Stomach smooth muscle (tissue), 2 donors: ENCODE results near the gene INTS15.

Experiments used
- H3K27ac ChIP-seq: one replicate; pipeline ENCODE4 v1.7.0; 2013; ENCODE audit warnings: mild to moderate bottlenecking, low read length, inconsistent platforms
- H3K27me3 ChIP-seq, 2 donors: one replicate each; pipeline ENCODE4 v1.7.0; 2013; ENCODE audit warnings: low read length in 2 of 2; ENCODE audit not compliant: insufficient read depth in 2 of 2, control insufficient read depth in 1 of 2
- H3K36me3 ChIP-seq, 2 donors: one replicate each; pipeline ENCODE4 v1.7.0; 2013; ENCODE audit warnings: low read length in 2 of 2; ENCODE audit not compliant: control insufficient read depth in 2 of 2, insufficient read depth in 2 of 2
- H3K4me1 ChIP-seq: one replicate; pipeline ENCODE4 v1.7.0; 2013; ENCODE audit warnings: low read length; ENCODE audit not compliant: control insufficient read depth, insufficient read depth
- H3K4me3 ChIP-seq, 2 donors: one replicate each; pipeline ENCODE4 v1.7.0; 2013; ENCODE audit warnings: low read length in 2 of 2
- H3K9ac ChIP-seq, 2 donors: one replicate each; pipeline ENCODE4 v1.7.0; 2013; ENCODE audit warnings: low read length in 2 of 2, mild to moderate bottlenecking in 1 of 2
- H3K9me3 ChIP-seq, 2 donors: one replicate each; pipeline ENCODE4 v1.7.0; 2013; ENCODE audit warnings: low read length in 2 of 2; ENCODE audit not compliant: control insufficient read depth in 2 of 2
- donor health status: healthy.
- donor health status: Pancreatic carcinoma.

INTS15 gene

DNA sequence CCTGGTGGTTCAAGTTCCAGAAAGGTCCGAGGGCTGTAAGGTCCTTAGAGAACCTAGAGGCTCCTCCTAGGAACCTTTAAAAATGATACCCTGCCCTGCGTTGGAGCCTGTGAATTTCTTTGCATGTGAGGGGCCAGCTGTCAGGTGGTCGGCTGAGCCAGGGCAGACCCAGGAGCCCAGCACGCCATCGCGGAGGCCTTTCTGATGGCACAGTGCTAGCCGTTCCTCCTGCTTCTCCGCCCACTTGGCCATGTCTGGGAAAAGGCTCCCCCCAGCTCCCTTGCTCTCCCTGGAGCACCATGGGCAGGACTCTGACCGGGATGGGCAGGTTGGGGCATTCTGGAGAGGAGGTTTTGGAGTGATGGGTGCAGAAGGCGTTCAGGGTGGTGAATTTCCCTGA, 54.9 kb downstream of the INTS15 start:
- peaks cover 12 to 51% of the 10 kb centered on the region in 2 donors for H3K36me3 ChIP-seq
- H3K4me1 ChIP-seq = no peaks in the 10 kb centered on the region
- no peaks in the 10 kb centered on the region for H3K27me3 ChIP-seq
- H3K9me3 ChIP-seq = no peaks in the 10 kb centered on the region
- H3K4me3 ChIP-seq = no peak overlapping the region
- H3K27ac ChIP-seq = no peak overlapping the region
- H3K9ac ChIP-seq = no peak overlapping the region

DNA sequence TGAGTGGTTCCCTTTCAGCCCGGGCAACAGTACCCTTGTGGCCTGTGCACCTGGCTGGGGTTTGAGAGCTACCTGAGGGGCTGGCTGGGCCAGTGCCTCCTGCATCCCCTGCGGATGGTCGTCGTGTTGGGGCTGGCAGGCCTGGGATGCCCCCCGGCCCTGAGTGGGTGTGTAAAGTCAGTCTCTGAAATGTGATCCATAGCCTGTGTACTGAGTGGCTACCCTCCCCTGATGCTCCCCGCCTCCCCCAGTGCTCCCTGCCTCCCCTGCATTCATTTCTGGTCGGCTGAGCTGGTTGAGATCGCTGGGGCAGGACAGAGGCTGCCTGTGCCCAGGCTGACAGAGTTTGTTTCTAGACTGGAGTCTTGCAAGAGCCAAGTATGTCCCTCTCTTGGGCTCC, 56.6 kb downstream of the INTS15 start:
- no peaks in the 10 kb centered on the region for H3K27me3 ChIP-seq
- H3K4me3 ChIP-seq = no peak overlapping the region
- H3K4me1 ChIP-seq = no peaks in the 10 kb centered on the region
- H3K27ac ChIP-seq = no peak overlapping the region
- H3K36me3 ChIP-seq = peaks cover 12 to 56% of the 10 kb centered on the region in 2 donors
- H3K9ac ChIP-seq = no peak overlapping the region
- H3K9me3 ChIP-seq = no peaks in the 10 kb centered on the region

DNA sequence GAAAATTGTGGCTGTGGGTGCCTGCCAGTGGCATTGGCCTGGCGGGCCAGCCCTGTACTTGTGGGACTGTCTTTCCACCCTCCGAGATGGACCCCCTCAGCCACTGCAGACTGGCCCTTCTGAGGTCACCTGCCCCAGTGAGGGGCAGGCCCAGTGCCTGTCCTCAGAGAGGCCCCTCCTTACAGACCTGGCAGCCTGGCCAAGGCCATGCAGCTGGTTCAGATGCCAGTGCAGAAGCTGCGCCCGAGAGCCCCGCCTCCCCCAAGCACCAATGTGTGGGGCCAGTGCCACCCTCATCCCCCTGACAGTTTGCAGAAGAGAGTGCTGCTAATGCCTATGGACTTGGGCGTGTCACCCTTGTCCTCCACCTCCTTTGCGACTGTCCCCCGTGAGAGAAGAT, 57.3 kb downstream of the INTS15 start:
- Histone ChIP-seq H3K36me3 (peaks cover 10 to 52% of the 10 kb centered on the region in 2 donors), H3K9ac (no peak overlapping the region), H3K27ac (no peak overlapping the region), H3K4me3 (no peak overlapping the region), H3K27me3 (no peaks in the 10 kb centered on the region), H3K4me1 (no peaks in the 10 kb centered on the region), H3K9me3 (no peaks in the 10 kb centered on the region)

DNA sequence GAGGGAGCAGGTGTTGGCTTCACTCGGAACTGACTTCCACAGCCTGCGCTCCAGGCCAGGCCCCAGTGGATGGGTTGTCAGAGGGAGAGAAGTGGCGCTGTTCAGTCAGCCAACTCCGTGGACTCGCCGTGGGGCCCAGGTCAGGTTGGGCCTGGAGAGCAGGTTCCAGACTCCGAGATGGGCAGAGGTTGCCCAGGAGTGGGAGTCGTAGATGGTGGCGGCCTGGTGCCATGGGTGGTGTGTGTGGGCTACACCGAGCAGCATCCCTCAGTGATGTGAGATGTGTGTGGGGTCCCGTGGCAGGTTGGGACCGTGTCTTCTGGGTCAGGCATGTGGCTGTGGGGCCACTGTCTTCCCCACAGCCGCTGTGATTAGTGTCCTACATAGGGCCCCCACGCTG, 57.7 kb downstream of the INTS15 start:
- peaks cover 7 to 51% of the 10 kb centered on the region in 2 donors for H3K36me3 ChIP-seq

DNA sequence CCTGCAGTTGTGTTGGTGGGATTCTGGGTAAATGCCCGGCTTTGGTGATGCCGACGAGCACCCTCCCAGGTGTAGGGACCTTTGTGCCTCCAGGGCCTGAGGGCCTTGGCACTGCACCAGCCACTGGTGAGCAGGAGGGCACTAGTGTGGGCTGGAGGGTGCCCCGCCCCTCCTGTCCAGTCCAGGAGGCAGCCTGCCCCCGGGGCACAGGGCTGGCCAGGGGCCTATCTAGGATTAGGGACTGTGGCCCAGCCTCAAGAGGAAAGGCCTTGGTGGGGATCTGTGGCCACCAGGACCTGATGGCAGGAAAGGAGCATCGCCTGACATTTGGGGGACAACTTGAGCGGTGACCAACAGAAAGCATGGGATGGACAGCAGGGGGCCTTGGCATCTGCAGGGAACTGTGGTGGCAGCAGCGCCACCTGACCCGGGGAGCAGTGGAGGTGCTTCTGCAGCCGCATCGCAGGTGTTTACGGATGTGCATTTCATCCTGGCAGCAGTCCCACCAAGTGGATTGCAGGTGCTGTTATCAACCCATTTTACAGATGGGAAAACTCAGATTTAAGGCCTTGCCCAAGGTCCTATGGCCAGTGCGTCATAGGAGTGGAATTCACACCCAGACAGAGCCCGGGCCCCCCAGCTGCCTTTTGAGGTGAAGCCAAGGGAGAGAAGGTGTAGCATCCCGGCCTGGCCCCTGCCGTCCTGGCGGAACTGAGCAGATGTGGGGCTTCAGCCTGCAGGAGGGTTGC, 58.4 kb downstream of the INTS15 start:
- Histone ChIP-seq H3K36me3 (peaks cover 5 to 47% of the 10 kb centered on the region in 2 donors), H3K9ac (no peak overlapping the region), H3K4me1 (no peaks in the 10 kb centered on the region), H3K27me3 (no peaks in the 10 kb centered on the region), H3K27ac (no peak overlapping the region), H3K4me3 (no peak overlapping the region), H3K9me3 (no peaks in the 10 kb centered on the region)

More for the DNA sequence above, 57.7 kb downstream of the INTS15 start:
- Histone ChIP-seq H3K4me1 (no peaks in the 10 kb centered on the region), H3K9me3 (no peaks in the 10 kb centered on the region), H3K9ac (no peak overlapping the region), H3K4me3 (no peak overlapping the region), H3K27me3 (no peaks in the 10 kb centered on the region), H3K27ac (no peak overlapping the region)

DNA sequence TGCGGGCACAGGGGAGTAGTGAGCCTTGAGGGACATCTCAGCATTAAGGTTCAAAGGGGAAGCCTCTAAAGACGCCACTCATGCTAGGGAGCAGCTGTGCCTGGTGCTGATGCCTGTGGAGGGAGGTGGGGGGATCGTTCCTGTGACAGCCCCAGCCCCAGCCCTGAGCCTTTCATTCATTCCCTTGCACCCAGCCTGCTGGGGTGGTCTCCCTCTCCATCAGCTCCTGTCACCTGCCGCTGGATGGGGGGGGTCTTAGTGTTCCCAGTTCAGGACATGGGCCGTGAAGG, 58.9 kb downstream of the INTS15 start:
- Histone ChIP-seq H3K9ac (no peak overlapping the region), H3K27ac (no peak overlapping the region), H3K4me3 (no peak overlapping the region), H3K27me3 (no peaks in the 10 kb centered on the region), H3K4me1 (no peaks in the 10 kb centered on the region), H3K9me3 (no peaks in the 10 kb centered on the region), H3K36me3 (peaks cover 1 to 43% of the 10 kb centered on the region in 2 donors)

DNA sequence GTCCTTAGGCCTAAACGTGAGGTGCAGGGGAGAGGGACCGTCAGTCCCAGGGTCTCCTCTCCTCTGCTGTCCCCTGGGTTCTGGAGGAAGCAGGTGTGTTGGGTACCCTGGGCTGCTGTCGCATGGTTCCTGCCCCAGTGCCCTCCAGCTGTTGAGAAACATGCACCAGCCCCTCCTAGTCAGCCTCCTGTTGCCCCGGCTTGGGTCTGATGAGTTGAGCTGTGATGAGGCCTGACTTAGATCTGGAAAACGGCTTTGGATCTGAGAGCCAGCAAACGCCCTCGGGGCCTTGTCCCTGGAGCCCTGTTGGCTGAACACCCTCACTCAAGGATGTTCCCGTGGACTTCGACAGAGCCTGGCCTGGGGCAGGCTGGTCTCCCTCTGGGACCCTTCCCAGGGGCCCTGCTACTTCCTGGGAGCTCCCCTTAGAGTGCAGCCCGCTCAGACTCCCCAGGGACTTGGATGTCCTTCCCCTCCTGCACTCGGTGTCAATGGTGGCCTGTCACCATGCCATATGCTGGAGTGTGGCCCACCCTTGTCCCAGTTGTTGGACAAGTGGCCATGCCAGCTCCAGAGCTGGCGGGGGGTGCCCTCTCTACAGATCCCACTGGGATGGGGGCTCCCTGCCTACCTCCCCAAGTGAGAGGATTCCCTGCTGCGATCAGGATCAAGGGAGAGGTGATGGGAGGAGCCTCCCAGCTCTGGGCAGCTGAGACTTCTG, 59.6 kb downstream of the INTS15 start:
- peaks cover 0 to 37% of the 10 kb centered on the region in 2 donors for H3K36me3 ChIP-seq

DNA sequence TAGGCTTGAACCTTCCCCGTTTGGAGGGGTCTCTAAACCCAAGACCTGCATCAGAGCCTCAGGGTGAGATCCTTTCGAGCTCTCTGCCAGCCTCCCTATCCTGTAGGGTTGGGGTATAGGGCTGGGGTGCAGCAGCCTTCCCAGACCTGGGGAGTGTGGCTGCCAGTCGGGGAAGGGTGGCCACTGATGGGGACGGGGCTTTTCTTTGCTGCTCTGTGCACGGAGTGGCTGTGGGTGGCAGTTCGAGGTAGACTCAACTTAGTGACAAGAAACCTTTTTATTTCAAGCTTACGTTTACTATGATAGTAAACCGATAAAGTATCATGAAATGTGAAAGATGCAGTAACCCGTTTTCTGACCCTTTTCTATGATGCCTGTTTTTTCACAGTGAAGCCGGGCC, 60.3 kb downstream of the INTS15 start:
- H3K4me1 ChIP-seq = no peaks in the 10 kb centered on the region
- H3K9ac ChIP-seq = no peak overlapping the region
- peaks cover 0 to 30% of the 10 kb centered on the region in 2 donors for H3K36me3 ChIP-seq
- no peak overlapping the region for H3K4me3 ChIP-seq
- no peak overlapping the region for H3K27ac ChIP-seq
- H3K27me3 ChIP-seq = no peaks in the 10 kb centered on the region
- H3K9me3 ChIP-seq = no peaks in the 10 kb centered on the region

More for the DNA sequence above, 59.6 kb downstream of the INTS15 start:
- Histone ChIP-seq H3K27me3 (no peaks in the 10 kb centered on the region), H3K9me3 (no peaks in the 10 kb centered on the region), H3K9ac (no peak overlapping the region), H3K4me3 (no peak overlapping the region), H3K27ac (no peak overlapping the region), H3K4me1 (no peaks in the 10 kb centered on the region)

DNA sequence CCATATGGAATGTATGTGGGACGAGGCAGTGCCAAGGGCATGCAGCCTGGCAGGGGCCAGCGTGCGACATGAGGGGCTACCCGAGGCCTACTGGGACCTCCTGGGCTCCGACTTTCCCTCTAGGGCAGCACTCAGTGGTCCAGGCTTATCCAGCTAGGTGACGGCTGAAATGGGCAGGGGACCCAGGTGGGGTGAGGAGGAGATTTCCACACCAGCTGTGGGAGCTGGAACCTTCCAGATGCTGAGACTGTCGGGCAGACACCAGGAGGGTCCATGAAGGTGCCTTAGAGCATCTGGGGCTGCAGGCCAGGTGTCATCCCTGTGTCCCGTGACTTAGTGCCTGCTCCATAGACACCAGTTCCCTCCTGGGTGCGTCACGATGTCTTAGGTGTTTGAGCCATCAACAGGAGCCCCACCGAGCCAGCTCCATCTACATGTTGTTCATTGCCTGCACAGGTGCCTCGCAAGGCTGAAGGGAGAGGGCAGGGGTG, 60.7 kb downstream of the INTS15 start:
- Histone ChIP-seq H3K27me3 (no peaks in the 10 kb centered on the region), H3K4me3 (no peak overlapping the region), H3K9ac (no peak overlapping the region), H3K4me1 (no peaks in the 10 kb centered on the region), H3K36me3 (peaks cover 0 to 31% of the 10 kb centered on the region in 2 donors), H3K9me3 (no peaks in the 10 kb centered on the region), H3K27ac (no peak overlapping the region)

DNA sequence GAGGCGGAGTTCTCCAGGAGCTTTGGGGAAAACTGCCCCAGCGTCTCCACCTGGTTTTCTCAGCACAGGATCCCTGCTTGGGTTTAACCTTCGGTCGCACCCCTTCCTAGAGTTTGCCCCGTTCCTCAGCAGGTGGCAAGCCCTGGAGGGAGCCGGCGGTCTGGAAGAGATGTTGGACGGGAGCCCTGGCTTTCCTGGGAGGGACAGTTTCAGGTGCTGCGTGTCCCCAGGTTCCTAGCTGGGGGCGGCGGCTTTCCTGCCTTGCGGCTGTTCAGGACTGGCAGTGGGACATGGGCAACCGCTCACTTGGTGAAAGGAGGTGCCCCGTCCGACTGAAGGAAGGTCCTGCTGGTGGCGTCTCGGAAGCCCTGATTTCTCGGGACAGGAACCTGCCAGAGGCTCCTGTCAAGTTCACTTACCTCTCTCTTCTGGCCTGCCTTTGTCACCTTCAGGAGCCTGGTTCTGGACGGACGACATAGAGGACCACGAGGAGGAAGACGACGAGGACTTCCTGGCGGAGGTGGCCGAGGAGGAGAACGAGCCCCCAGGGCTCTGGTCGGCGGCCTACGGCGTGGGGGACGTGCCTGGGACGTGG, 62.1 kb downstream of the INTS15 start:
- peaks cover 0 to 27% of the 10 kb centered on the region in 2 donors for H3K36me3 ChIP-seq
- no peaks in the 10 kb centered on the region for H3K27me3 ChIP-seq
- no peaks in the 10 kb centered on the region for H3K9me3 ChIP-seq

More for the DNA sequence above, 62.1 kb downstream of the INTS15 start:
- Histone ChIP-seq H3K27ac (no peak overlapping the region), H3K4me1 (no peaks in the 10 kb centered on the region), H3K9ac (no peak overlapping the region), H3K4me3 (no peak overlapping the region)
